CD4-positive, alpha-beta T cell treated with Interleukin-15 for 4 hours (primary cell): Measurements from ENCODE around the gene WBP1.
"Not testable (repeated sequence)": the region's sequence is repeated elsewhere in the genome, so short reads cannot be mapped to it uniquely, and the experiment has no call there.

ENCODE experiments used
- DNase-seq: peaks from one replicate; pipeline ENCODE4 v3.0.0-alpha.2; 2020; ENCODE audit warnings: low spot score

Gene WBP1

DNA sequence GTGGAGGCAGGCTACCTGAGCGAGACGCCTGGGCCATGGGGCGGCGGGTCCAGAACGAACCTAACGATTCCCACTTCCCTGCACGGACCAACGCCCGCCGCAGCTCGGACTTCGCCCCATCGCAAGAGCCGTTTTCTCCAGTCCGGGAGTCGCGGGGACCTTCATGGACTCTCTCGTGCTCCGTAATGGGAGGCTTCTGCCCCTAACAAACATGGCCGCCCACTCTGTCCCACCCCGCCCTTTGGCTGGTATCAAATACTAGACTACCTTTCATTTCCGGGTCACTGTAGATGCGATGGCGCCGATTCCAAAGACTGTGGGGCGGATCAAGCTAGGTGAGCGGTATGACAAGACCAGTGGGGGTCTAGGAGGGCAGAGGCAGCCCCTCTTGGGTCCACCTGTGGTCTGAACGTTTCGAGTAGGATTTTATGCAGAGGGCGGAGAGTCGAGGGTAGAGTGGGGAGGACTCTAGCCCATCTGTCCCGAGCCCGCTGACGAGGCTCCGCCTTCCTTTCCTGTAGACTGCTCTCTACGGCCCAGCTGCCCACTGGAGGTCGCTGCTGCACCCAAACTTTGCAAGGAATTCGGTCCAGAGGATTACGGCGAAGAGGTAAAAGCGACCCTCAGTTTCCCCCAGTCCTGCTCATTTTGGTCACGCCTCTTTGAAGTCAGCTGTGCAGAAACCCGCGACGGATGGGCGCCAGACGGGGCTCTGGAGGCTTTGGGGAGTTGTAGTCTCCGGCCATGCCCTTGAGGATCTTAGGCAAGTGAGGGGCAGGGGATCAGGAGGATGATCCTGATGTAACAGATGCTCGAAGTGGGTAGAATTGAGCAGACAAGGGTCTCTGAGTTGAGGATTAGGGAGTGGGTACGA is 24.8 kb downstream of the WBP1 start, which contains the start of the genes CCDC142 and TTC31:
TSS of gene CCDC142 (minus strand) at position 198 of the 874 bp plus-strand sequence. CDS start at position 37, 161 bp downstream.
TSS of gene TTC31 (plus strand) at position 281 of the 874 bp plus-strand sequence. CDS start at position 296, 15 bp downstream.
- DNase-seq, result peak; percentile 95

DNA sequence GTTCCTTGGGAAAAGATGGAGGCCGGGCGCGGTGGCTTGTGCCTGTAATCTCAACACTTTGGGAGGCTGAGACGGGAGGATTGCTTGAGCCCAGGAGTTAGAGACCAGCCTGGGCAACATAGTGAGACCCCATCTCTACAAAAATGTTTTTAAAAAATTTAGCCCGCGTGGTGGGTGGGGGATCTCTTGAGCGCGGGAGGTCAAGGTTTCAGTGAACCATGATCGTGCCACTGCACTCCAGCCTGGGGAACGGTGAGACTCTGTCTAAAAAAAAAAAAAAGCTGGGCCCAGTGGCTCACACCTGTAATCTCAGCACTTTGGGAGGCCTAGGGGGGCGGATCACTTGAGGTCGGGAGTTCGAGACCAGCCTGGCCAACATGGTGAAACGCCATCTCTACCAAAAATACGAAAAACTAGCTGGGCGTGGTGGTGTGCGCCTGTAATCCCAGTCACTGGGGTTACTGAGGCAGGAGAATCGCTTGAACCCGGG is 25.5 kb downstream of the WBP1 start:
- DNase-seq, result not testable (repeated sequence)

DNA sequence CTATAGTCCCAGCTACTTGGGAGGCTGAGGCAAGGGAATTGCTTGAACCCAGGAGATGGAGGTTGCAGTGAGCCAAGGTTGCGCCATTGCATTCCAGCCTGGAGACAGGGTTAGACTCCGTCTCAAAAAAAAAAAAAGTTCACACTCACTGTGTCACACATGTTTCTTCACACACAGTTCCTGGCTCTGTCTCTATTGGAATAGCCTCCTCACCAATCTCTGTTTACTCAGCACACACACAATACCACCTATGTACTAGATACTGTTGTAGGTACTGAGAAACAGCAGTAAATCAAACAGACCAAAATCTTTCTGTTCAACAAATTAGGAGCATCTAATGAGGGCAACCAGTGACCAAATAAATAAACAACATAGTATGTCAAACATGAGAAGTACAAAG is 27.9 kb downstream of the WBP1 start:
- no peak for DNase-seq

DNA sequence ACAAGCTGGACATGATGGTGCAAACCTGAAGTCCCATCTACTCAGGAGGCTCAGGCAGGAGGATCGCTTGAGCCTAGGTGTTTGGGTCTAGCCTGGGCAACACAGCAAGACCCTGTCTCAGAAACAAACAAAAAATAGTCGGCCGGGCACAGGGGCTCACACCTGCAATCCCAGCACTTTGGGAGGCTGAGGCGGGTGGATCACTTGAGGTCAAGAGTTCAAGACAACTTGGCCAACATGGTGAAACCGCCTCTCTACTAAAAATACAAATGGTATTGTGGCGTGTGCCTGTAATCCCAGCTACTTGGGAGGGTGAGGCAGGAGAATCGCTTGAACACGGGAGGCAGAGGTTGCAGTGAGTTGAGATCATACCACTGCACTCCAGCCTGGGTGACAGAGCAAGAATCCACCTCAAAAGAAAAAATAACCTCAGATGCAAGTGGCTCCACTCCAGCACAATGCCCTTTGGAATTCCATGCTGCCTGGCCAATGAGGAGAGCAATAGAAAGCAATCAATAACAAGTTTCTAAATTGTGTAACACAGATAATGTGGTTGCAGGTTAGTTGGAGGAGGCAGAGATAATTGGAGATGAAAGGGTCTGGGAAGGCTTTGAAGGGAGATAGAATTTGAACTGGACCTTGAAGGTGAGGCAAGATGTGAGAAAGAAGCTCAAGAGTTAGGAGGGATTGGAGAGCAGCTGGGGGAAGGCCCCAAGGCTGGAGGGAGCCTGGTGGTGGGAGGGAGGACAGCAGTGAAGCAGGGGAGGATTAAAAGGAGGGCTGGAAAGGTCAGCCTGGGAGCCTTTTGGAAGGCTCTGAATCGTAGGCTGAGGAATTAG is 30.6 kb downstream of the WBP1 start:
- no peak for DNase-seq

DNA sequence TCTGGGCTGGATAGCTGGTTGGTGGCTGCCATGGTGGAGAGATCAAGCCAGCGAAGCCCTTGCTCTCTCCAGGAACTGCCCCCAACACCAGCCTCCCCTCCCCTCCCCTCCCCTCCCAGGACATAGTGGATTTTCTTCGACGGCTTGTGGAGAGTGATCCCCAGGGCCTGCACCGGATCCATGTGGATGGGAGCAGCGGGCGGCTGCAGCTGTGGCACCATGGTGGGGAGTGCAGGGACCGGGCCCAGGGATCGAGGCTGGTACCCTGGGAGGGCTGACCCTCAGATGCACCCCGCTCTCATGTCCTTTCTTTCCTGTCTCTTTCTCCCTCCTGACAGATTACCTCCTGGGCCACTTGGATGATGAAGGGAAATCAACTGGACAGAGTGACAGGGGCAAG is 31.7 kb downstream of the WBP1 start:
- DNase-seq, result no peak

DNA sequence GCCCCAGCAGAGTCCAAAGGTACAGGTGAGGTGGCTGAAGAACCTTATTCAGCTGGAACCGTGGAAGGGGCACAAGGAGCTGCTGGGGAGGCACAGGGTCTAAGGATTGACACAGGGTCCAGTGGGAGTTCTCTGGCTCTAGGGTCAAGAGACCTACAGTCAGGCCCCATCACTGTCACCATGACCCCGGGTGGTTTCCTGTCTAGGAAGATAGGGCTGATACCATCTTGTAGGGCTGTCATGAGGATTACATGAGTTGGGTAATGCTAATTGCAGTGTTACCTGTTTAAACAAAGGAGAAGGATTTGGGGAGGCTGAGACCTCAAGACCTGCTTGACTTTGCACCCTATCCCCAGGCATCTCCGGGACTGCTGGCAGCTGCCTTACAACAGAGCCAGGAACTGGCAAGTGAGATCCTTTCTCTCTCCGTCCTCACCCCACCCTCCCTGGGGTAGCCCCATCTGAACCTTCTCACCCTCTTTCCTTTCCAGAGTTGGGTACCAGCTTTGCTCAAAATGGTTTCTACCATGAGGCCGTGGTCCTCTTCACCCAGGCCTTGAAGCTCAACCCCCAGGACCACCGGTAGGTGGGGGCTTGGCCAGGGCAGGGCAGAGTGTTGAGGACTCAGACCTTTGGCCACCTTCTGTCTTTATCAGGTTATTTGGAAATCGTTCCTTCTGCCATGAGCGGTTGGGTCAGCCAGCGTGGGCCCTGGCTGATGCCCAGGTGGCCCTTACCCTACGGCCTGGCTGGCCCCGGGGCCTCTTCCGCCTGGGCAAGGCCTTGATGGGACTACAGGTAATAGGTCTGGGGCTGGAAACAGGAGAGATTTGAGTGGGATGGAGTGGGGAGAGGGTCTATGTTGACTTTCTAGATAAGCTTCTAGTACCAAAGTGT is 33.7 kb downstream of the WBP1 start:
- no peak for DNase-seq

DNA sequence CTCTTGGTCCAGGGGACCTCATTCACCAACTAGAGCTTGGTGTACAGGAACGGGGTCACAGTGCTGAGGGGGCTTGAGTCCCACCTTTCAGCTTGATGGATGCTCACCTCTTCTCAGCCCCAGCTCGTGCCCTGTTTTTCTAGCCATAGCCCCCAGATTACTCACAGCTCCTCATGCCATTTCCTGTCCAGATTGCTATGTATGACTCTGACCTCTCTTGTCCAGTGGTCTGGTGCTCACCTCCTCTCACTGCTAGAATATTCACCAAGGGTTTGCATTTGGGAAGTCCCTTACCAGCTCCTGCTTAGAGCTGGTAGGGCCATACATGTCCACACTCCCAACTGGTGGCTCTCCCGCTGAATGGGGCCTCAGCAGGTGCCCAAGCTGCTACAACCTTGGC is 35.3 kb downstream of the WBP1 start:
- no peak for DNase-seq

DNA sequence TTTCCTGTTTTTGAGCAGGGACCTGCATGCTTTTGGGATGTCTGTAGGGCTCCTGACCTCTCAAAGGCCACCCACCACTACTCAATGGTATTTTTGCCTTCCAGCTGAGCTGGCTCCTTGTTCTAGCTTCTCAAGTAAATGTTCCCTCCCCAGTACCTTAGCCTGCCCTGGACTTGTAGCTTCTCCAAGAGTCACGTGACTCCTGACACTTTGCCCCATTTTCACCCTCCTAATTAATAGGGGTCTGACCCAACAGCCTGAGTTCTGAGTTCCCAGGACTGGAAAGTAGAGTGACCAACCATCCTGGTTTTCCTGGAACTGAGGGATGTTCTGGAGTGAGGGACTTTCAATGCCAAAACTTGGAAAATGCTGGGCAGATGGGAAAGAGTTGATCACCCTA is 37.2 kb downstream of the WBP1 start:
- DNase-seq, result no peak

DNA sequence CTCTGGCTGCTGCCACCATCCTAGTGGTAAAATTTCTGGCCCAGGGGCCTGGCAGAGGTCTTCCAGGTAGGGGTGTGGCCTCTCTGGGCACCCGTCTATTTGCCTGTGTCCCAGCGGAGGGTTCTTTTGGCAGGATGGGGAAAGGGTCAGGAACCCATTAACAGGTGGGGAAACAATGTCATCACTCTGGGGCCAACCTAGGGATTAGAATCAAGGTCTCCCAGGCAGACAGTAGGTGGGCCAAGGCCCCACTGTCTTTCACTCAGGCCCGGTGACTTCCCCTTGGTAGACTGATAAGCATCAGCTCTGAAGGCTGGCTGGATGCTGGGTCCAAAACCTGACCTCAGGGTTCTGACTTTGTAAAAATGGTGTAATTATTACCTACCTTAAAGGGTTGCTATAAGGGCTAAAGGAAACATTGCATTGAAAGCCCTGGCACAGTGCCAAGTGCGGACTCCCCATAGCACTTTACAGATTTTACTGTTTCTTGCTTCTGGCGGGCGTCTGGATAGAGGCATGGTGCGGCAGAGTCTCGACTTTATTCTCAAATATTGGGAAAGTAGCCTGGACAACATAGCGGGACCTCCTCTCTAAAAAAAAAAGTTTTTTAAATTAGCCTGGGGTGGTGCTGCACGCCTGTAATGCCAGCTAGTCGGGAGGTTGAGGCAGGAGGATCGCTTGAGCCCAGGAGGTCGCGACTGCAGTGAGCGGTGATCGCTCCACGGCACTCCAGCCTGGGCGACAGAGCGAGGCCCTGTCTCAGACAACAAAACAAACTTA is 38.9 kb downstream of the WBP1 start:
- DNase-seq, result no peak

DNA sequence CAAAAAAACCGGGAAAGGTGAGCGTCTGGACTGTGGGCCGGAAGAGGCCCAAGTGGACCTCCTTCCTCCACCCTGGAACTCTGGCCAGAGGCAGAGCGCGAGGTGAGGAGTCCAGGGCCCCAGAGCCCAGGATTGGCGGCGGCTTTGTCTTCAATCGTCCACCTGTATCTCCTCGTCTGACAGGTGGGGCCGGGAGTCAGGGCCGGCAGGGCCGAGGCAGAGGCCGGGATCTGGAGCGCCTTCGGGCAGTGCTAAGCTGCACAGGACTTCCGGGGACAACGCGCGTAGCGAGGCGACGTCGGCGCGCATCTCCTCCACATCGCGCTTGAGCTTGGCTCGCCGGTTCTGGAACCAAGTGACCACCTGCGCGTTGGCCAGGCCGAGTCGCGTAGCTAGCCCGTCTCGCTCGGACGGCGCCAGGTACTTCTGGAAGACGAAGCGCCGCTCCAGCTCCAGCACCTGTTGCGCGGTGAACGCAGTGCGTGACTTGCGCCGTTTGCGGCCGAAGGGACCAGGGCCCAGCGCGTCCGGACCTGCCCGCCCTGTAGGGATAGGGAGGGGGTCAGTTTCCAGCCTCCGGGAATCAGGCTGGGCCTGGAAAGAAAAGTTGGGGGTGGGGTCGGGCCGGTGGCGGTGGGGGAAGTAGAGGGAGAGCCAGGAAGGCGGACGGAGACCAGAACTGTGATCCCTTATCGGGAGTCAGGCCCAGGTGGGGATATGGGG is 39.7 kb downstream of the WBP1 start:
- no peak for DNase-seq

DNA sequence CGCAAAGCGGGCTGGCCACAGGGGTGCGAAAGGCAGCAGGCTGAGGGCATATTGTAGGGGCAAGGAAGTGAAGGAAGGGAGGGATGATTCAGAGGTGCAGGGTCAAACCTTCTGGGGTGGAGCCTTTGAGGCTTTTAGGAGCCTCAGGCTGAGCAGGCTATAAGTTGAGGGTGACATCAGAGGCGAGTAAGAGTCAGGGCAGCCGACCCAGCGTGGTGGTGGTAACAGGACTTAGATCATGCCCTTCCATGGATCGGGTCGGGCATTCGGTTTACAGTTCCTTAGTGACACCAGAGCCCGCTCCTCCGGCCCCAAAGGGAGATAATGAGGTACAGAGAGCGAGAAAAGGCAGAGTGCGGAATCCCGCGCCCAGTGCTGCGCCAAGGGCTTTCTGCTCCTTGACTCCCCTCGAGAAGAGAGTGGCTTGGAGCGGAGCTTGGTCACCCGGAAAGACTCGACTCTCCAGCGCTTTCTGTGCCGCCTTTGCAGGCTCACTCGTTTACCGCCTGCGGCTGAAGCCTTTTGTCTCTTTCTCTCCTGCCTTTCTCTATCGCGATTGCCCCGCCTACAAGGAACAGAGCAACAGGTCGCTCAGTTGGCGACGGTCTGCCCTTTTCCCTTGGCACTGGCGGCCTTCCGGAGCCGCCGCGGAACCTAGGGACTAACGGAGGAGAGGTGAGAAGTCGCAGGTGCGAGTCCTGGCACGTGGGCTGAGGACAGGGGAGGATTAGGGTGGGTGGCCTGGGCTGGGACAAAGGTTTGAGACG is 40.4 kb downstream of the WBP1 start:
- DNase-seq, result peak; percentile 45

DNA sequence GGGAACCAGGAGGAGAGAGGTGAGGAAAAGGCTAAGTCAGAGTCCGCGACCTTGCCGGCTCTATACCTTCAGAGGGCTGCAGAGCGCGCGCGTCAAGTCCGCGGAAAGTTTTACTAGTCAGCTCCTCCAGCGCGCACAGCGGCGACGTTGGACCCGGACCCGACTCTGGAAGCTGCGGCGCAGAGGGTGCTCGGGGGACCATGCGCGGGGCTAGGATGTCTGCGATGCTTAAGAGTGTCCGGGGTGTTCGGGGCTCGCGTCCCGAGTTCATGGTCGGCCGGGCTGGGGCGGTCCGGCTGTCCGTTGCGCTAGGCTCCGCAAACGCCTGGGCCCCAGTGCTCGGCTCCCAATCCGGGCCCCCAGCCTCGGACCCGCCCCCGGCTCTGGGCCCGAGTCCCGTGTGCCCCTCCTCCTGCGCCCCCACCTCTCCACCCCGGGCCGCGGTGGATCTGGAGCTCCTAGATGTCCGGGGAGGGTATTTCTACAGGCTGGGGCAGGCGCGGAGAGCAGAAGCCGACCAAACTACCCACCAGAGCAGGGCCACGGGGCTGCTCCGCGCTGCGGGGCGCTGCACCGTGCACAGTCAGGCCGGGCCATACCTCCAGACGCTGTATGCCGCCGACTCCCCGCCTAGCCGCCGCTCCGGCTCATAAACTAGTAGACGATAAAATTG is 41.2 kb downstream of the WBP1 start, which contains the start of gene LBX2:
TSS of gene LBX2 (minus strand) at position 337 of the 673 bp plus-strand sequence. CDS start at position 271, 66 bp downstream.
- DNase-seq, result no peak

DNA sequence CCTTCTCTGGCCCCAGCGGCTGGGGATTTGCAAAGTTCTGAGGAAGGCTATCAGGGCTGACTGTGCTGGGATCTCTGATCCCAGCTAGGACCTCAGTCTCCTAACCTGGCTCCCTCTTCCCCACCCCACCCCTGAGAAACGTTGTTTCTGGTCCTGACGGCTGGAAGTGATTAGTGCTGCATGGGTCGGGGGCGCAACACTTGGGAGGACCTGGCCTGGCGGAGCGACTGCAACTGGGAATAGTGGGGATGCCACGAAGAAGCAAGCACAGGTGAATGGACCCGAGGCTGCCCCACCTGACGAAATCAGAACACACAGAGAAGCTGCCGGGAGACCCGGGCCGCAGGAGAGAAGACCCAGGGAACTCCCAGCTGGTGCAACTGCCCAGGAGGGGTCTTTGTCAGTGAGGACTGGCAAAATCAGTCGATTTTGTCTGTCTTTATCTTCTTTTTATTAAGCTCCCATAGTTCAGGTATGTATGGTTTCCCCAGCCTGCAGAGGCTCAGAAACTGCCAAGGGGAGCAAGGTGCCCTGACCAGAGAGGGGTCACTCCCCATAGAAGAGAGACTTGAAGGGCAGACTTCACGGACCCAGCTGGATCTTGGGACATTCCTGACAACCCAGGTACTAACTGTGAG is 41.8 kb downstream of the WBP1 start:
- DNase-seq, result no peak

DNA sequence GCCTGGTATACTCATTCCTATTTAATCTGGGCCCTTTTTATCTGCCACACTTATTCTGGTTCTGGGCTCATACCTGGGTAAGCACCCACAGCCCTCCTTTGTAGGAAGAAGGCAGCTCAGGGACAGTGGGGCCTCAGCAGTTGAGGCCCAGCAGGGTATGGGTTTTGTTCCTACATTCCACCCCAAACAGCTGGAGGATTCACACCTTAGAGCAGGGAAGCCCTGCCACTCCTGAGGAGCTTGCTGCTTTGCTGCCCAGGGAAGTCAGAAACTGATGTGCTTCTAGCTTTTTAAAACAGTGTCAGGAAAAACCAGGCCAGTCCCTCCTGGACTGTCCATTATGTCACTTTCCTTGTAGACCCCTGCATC is 42.3 kb downstream of the WBP1 start:
- no peak for DNase-seq

DNA sequence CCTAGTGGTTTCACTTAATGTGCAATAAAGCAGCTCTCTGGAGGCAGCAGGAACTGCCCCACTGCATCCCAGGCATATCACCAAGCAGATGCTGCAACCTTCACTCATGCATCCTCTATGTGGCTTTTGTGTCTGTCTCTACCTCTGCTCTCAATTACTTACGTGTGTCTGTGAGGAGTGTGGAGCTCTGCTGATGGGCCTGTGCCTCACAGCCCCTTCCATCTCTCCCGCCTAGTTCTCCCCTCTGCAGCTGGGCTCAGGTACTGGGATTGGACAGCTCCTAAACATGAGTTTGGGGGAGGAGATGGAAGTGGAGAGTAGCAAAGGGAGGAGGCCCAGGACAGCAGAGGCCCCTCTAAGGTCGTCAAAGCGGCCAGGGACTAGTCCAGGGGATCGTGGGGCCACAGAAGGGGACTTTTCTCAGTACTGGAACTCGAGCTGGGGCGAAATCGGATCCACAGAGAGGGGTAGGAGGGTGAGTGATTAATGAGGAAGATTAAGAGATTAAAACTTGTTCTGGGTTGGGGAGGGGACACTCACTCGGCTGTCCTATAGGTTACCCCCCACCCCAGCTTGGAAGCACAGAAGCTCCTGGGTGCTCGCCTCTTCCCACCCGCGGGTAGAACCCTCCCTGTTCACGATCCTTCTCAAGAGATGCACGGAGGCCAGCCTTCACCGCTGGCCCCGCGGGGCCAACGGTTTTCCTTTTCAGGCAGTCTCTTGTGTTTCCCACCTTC is 43.3 kb downstream of the WBP1 start:
- no peak for DNase-seq

DNA sequence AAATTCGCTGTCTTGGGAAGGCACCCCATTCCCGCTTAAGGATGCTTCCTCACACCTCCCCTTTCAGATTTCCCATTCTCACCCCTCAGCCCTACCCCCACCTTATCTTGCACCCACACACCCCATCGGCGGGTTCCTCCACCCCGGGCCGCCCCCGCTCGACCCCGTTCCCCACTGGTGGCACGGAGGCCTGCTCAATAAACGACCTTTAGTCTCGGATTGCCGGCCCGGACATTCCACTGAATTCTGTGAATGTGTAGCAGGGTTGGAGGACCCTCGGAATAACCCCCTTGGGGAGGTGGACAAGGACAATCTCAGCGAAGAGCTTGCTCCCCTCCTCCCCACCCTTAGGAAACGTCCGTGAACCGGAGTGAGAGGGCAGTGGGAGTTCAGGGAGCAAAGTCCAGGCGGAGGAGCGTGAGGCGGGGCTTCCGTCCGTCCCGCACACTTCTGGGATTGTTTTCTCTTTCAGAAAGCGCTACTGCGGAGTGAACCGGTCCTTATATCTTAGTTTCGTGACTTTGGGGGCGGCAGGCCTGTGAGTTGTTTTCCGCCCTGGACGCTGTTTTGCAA is 44.0 kb downstream of the WBP1 start:
- DNase-seq, result no peak
